Sigmoid colon (tissue), 4 donors: ENCODE data around the gene KRTAP5-6.

Experiments used
- EP300 ChIP-seq, 4 donors: sonication (generic); formaldehyde crosslinking; IDR thresholded peaks; one replicate each; pipeline ENCODE4 v1.6.1; 2017; ENCODE audit warnings: antibody characterized with exemption in 4 of 4
- TF ChIP-seq, protein P1 (sequence below), 4 experiments: fragments of 450-650 bp in 3 of 4; fragments of 200-600 bp in 1 of 4; IDR thresholded peaks; one replicate each; pipeline ENCODE4 v1.5.1; 2016 to 2019; ENCODE audit warnings: antibody characterized with exemption in 4 of 4, mild to moderate bottlenecking in 3 of 4, moderate library complexity in 2 of 4

- TF ChIP-seq, protein P1, sequence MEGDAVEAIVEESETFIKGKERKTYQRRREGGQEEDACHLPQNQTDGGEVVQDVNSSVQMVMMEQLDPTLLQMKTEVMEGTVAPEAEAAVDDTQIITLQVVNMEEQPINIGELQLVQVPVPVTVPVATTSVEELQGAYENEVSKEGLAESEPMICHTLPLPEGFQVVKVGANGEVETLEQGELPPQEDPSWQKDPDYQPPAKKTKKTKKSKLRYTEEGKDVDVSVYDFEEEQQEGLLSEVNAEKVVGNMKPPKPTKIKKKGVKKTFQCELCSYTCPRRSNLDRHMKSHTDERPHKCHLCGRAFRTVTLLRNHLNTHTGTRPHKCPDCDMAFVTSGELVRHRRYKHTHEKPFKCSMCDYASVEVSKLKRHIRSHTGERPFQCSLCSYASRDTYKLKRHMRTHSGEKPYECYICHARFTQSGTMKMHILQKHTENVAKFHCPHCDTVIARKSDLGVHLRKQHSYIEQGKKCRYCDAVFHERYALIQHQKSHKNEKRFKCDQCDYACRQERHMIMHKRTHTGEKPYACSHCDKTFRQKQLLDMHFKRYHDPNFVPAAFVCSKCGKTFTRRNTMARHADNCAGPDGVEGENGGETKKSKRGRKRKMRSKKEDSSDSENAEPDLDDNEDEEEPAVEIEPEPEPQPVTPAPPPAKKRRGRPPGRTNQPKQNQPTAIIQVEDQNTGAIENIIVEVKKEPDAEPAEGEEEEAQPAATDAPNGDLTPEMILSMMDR (IDR thresholded peaks at IDR 0.05), result no peak
- no peak for TF ChIP-seq EP300 (IDR thresholded peaks at IDR 0.05)
Observed at GRCh38 chr11:1742371-1742770, 45.4 kb downstream of the KRTAP5-6 start.
